Keratinocyte (primary cell): ENCODE results near the gene BET1L. TPM values are rescaled to one million over a fixed set of nuclear protein-coding genes. Genes with fewer than 3 reads are reported as not detected.

Experiments used
- DNase-seq: peaks from one replicate; pipeline ENCODE4 v3.0.0-alpha.2; 2011; ENCODE audit warnings: low read depth, missing footprints, low spot score
- FAIRE-seq: peaks from 2 replicates; lab custom pipeline; 2011; peaks lifted over from hg19 to GRCh38; lab: Jason Lieb, UNC
- H2AFZ ChIP-seq: 2 replicates; pipeline ENCODE4 v1.6.0; 2012; ENCODE audit warnings: low read length, control low read depth, inconsistent platforms; ENCODE audit not compliant: control insufficient read depth
- H3K27ac ChIP-seq: 2 replicates; pipeline ENCODE4 v1.5.1; 2011; ENCODE audit warnings: low read length; ENCODE audit not compliant: control insufficient read depth, insufficient read depth
- H3K27me3 ChIP-seq: 3 replicates; pipeline ENCODE4 v1.6.0; 2011; ENCODE audit warnings: low read length; ENCODE audit not compliant: control insufficient read depth, insufficient read depth; ENCODE audit errors: extremely low read depth
- H3K36me3 ChIP-seq, 2 experiments: 2 replicates in 1 of 2; 3 replicates in 1 of 2; pipeline ENCODE4 v1.5.1; 2011; ENCODE audit warnings: low read length in 2 of 2, mild to moderate bottlenecking in 1 of 2; ENCODE audit not compliant: control insufficient read depth in 2 of 2, insufficient read depth in 2 of 2; ENCODE audit errors: extremely low read depth in 1 of 2
- H3K4me1 ChIP-seq: 3 replicates; pipeline ENCODE4 v1.5.1; 2011; ENCODE audit warnings: low read length; ENCODE audit not compliant: control insufficient read depth, insufficient read depth; ENCODE audit errors: extremely low read depth
- H3K4me2 ChIP-seq: 3 replicates; pipeline ENCODE4 v1.6.0; 2011; ENCODE audit warnings: low read depth, low read length; ENCODE audit not compliant: control insufficient read depth, insufficient read depth; ENCODE audit errors: extremely low read depth
- H3K4me3 ChIP-seq, 3 experiments: fragments of 200-600 bp in 1 of 3; sonication (generic) in 1 of 3; 2 replicates in 2 of 3; 3 replicates in 1 of 3; pipeline ENCODE4 v1.5.1; 2011 to 2016; ENCODE audit warnings: low read length in 3 of 3, mild to moderate bottlenecking in 3 of 3, control low read depth in 2 of 3, inconsistent platforms in 1 of 3, low read depth in 1 of 3, mixed read lengths in 1 of 3, mixed run types in 1 of 3, moderate library complexity in 1 of 3; ENCODE audit not compliant: control insufficient read depth in 2 of 3, insufficient read depth in 2 of 3; ENCODE audit errors: extremely low read depth in 1 of 3
- H3K79me2 ChIP-seq: 2 replicates; pipeline ENCODE4 v1.6.0; 2012; ENCODE audit warnings: low read length; ENCODE audit not compliant: control insufficient read depth, insufficient read depth
- H3K9ac ChIP-seq: 3 replicates; pipeline ENCODE4 v1.6.0; 2011; ENCODE audit warnings: low read length; ENCODE audit not compliant: control insufficient read depth, insufficient read depth; ENCODE audit errors: extremely low read depth
- H3K9me1 ChIP-seq: 3 replicates; pipeline ENCODE4 v1.6.0; 2011; ENCODE audit warnings: low read length; ENCODE audit not compliant: control insufficient read depth, insufficient read depth; ENCODE audit errors: extremely low read depth
- H3K9me3 ChIP-seq: 2 replicates; pipeline ENCODE4 v1.5.1; 2012; ENCODE audit warnings: low read depth, low read length; ENCODE audit not compliant: control insufficient read depth
- H4K20me1 ChIP-seq: 3 replicates; pipeline ENCODE4 v1.6.0; 2011; ENCODE audit warnings: low read length; ENCODE audit not compliant: control insufficient read depth, insufficient read depth; ENCODE audit errors: extremely low read depth
- CTCF ChIP-seq, 3 experiments: IDR thresholded peaks in 1 of 3; conservative IDR thresholded peaks in 1 of 3; optimal IDR thresholded peaks in 1 of 3; 2 replicates in 2 of 3; 3 replicates in 1 of 3; pipeline versions ENCODE3 to v1.5.1; 2011; ENCODE audit warnings: low read length in 3 of 3, mild to moderate bottlenecking in 3 of 3, moderate library complexity in 2 of 3, control low read depth in 1 of 3, inconsistent platforms in 1 of 3; ENCODE audit not compliant: insufficient read depth in 2 of 3; ENCODE audit errors: extremely low read depth in 1 of 3
- EZH2 ChIP-seq: IDR thresholded peaks from one replicate; pipeline ENCODE4 v1.6.1; 2012; ENCODE audit warnings: inconsistent platforms, mild to moderate bottlenecking, low read length, moderate library complexity
- dilution Hi-C: fragments of 300-500 bp; cut with MboI; formaldehyde crosslinking; loops from one replicate; pipeline ENCODE4 v1.7.0; 2020; ENCODE audit warnings: low sequenced_read_pairs; ENCODE audit not compliant: extremely low pct_ligation_motif_present
- polyA plus RNA-seq, 5 experiments: library from polyadenylated mRNA; depleted of rRNA in 3 of 5; stranded (reverse) in 3 of 5; stranded (forward) in 1 of 5; unstranded in 1 of 5; fragments of >200 nt; gene quantifications; 1 replicate in 1 of 5; 2 replicates in 3 of 5; 3 replicates in 1 of 5; pipeline versions ENCODE4 v1.2.1 to v1.2.3, GENCODE V29; 2011 to 2012; ENCODE audit warnings: missing spikeins in 2 of 5, low read depth in 1 of 5, low replicate concordance in 1 of 5

BET1L gene
- polyA plus RNA-seq, 1 donor (not counting 4 experiments of a cell fraction or from before 2014, with no cell fraction given), result 27.0 TPM

GRCh38 chr11:199782-200181 lies 7.4 kb downstream of the BET1L start:
- H3K9ac ChIP-seq, result no peak overlapping the region
- FAIRE-seq (no peak), DNase-seq (no peak)
- no peaks in the 10 kb centered on the region for H3K4me1 ChIP-seq
- H3K27ac ChIP-seq, result no peak overlapping the region
- H3K9me1 ChIP-seq, result no peaks in the 10 kb centered on the region
- no peaks in the 10 kb centered on the region for H4K20me1 ChIP-seq
- H3K4me3 ChIP-seq, result no peak overlapping the region
- dilution Hi-C loops, result no loop called here
- H3K4me2 ChIP-seq, result no peak overlapping the region
- H3K79me2 ChIP-seq, result peaks cover 14% of the 10 kb centered on the region
- no peak overlapping the region for H2AFZ ChIP-seq
- TF ChIP-seq CTCF (optimal IDR thresholded peaks at IDR 0.05 in 1 of 3, IDR thresholded peaks at IDR 0.05 in 1 of 3, conservative IDR thresholded peaks at IDR 0.05 in 1 of 3; ENCODE audit: extremely low read depth in 1 of 3, insufficient read depth in 2 of 3, low read length in 3 of 3), result no peak
- no peak for TF ChIP-seq EZH2
- no peaks in the 10 kb centered on the region for H3K27me3 ChIP-seq
- no peaks in the 10 kb centered on the region for H3K9me3 ChIP-seq
- H3K36me3 ChIP-seq, result peaks cover 12 to 19% of the 10 kb centered on the region in 2 experiments

DNA sequence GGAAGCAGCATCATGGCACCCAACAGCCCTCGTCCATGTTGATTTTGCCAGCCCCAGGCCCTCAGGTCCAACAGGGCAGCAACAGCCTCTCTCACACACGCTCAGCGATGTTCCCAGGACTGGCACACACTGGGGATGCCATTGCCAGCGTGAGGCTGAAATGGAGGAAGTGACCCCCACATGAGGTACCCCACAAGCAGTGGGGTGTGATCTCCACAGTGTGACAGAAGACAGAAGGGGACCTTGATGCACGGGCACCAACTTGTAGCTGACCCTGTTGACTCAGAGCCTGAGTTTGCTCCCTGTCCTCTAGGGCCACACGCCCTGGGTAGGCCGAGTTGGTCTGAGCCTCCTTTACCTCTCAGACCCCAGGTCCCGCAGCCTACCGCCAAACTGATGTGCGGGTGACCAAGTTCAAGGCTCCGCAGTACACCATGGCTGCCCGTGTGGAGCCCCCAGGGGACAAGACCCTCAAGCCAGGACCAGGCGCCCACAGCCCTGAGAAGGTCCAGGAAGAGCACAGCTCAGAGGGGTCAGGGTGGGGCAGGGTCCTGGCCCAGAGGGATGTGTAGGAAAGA lies 8.1 kb downstream of the BET1L start:
- Histone ChIP-seq H3K27me3 (no peaks in the 10 kb centered on the region), H3K4me2 (no peak overlapping the region), H3K4me1 (no peaks in the 10 kb centered on the region), H3K9me3 (no peaks in the 10 kb centered on the region), H3K79me2 (peaks cover 8% of the 10 kb centered on the region), H2AFZ (no peak overlapping the region), H3K9me1 (no peaks in the 10 kb centered on the region), H3K4me3 (no peak overlapping the region), H3K36me3 (peaks cover 8 to 12% of the 10 kb centered on the region in 2 experiments), H3K27ac (no peak overlapping the region), H3K9ac (no peak overlapping the region), H4K20me1 (no peaks in the 10 kb centered on the region)
- dilution Hi-C loops, result no loop called here
- TF ChIP-seq EZH2 (no peak), CTCF (optimal IDR thresholded peaks at IDR 0.05 in 1 of 3, IDR thresholded peaks at IDR 0.05 in 1 of 3, conservative IDR thresholded peaks at IDR 0.05 in 1 of 3; ENCODE audit: extremely low read depth in 1 of 3, insufficient read depth in 2 of 3, low read length in 3 of 3) (no peak)
- DNase-seq, result no peak
- no peak for FAIRE-seq
